ENCODE data around the gene SEM1.
"Not testable (repeated sequence)": the region's sequence is repeated elsewhere in the genome, so short reads cannot be mapped to it uniquely, and the experiment has no call there.

The SEM1 gene

GRCh38 chr7:96701258-96701657 is 8.4 kb downstream of the SEM1 start:
- H3K27me3 ChIP-seq (ENCODE audit: insufficient read depth, poor library complexity, severe bottlenecking): no peaks in the 10 kb centered on the region
- H3K27ac ChIP-seq (replicated peaks): no peak overlapping the region
- no peak for DNase-seq (ENCODE audit: low read depth in 1 of 2, low spot score in 1 of 2)
- H3K4me3 ChIP-seq (replicated peaks; ENCODE audit: insufficient read depth, low read length): no peak overlapping the region
- TF ChIP-seq GABPA (IDR thresholded peaks at IDR 0.05; ENCODE audit: low read depth): no peak
- TF ChIP-seq POLR2AphosphoS5 (IDR thresholded peaks at IDR 0.05; ENCODE audit: low read depth): no peak
- TF ChIP-seq CTCF (IDR thresholded peaks at IDR 0.05; ENCODE audit: insufficient read depth, low read length): no peak
- TF ChIP-seq REST (IDR thresholded peaks at IDR 0.05; ENCODE audit: insufficient replicate concordance, low read depth): no peak
- TF ChIP-seq SPI1 (IDR thresholded peaks at IDR 0.05; ENCODE audit: borderline replicate concordance, low read depth): no peak

- no peak for DNase-seq (ENCODE audit: low read depth in 1 of 2, low spot score in 1 of 2)
- H3K27me3 ChIP-seq (ENCODE audit: insufficient read depth, poor library complexity, severe bottlenecking): no peaks in the 10 kb centered on the region
- H3K27ac ChIP-seq (replicated peaks): no peak overlapping the region
- no peak overlapping the region for H3K4me3 ChIP-seq (replicated peaks; ENCODE audit: insufficient read depth, low read length)
- TF ChIP-seq GABPA (IDR thresholded peaks at IDR 0.05; ENCODE audit: low read depth) (no peak), CTCF (IDR thresholded peaks at IDR 0.05; ENCODE audit: insufficient read depth, low read length) (no peak)
These were observed 9.1 kb downstream of the SEM1 start for GRCh38 chr7:96700516-96700915.

- no peaks in the 10 kb centered on the region for H3K27me3 ChIP-seq (ENCODE audit: insufficient read depth, poor library complexity, severe bottlenecking)
- no peak for DNase-seq (ENCODE audit: low read depth in 1 of 2, low spot score in 1 of 2)
- TF ChIP-seq REST (IDR thresholded peaks at IDR 0.05; ENCODE audit: insufficient replicate concordance, low read depth): no peak
- H3K27ac ChIP-seq (replicated peaks): no peak overlapping the region
- no peak overlapping the region for H3K4me3 ChIP-seq (replicated peaks; ENCODE audit: insufficient read depth, low read length)
These were observed 10.3 kb downstream of the SEM1 start for GRCh38 chr7:96699219-96699871.

GRCh38 chr7:96698449-96698848 is 11.2 kb downstream of the SEM1 start:
- not testable (repeated sequence) for H3K27me3 ChIP-seq (ENCODE audit: insufficient read depth, poor library complexity, severe bottlenecking); H3K4me3 ChIP-seq (replicated peaks; ENCODE audit: insufficient read depth, low read length); DNase-seq (ENCODE audit: low read depth in 1 of 2, low spot score in 1 of 2); H3K27ac ChIP-seq (replicated peaks)

GRCh38 chr7:96697822-96698221 is 11.8 kb downstream of the SEM1 start:
- no peak for TF ChIP-seq SPI1 (IDR thresholded peaks at IDR 0.05; ENCODE audit: borderline replicate concordance, low read depth)
- no peak for TF ChIP-seq GABPA (IDR thresholded peaks at IDR 0.05; ENCODE audit: low read depth)
- TF ChIP-seq POLR2AphosphoS5 (IDR thresholded peaks at IDR 0.05; ENCODE audit: low read depth): no peak
- TF ChIP-seq CTCF (IDR thresholded peaks at IDR 0.05; ENCODE audit: insufficient read depth, low read length): no peak
- TF ChIP-seq REST (IDR thresholded peaks at IDR 0.05; ENCODE audit: insufficient replicate concordance, low read depth): no peak
- DNase-seq (ENCODE audit: low read depth in 1 of 2, low spot score in 1 of 2): no peak
- Histone ChIP-seq H3K4me3 (replicated peaks; ENCODE audit: insufficient read depth, low read length) (no peak overlapping the region), H3K27ac (replicated peaks) (no peak overlapping the region), H3K27me3 (ENCODE audit: insufficient read depth, poor library complexity, severe bottlenecking) (no peaks in the 10 kb centered on the region)

All from HL-60 (cell line).